Fibroblast of the aortic adventitia (primary cell): Measurements from ENCODE around the gene BCL2L13. TPM values are rescaled to one million over a fixed set of nuclear protein-coding genes. Genes with fewer than 3 reads are reported as not detected.
A peak's percentile ranks its signal among the peaks of the same experiment; 100 is the strongest.

ENCODE experiments used
- DNase-seq: peaks from one replicate; pipeline ENCODE4 v3.0.0-alpha.2; 2010; ENCODE audit warnings: low read depth
- H3K4me3 ChIP-seq: 2 replicates; pipeline ENCODE4 v1.5.1; 2011; ENCODE audit warnings: low read depth, mild to moderate bottlenecking, control low read depth, low read length, moderate library complexity
- CTCF ChIP-seq: IDR thresholded peaks from 2 replicates; pipeline ENCODE4 v1.5.1; 2011; ENCODE audit warnings: mild to moderate bottlenecking, low read length, control low read depth, inconsistent platforms; ENCODE audit not compliant: insufficient read depth
- total RNA-seq: library from RNA; depleted of rRNA; stranded (reverse); fragments of >200 nt; gene quantifications from 2 replicates; pipeline ENCODE4 v1.2.3, GENCODE V29; 2012; ENCODE audit warnings: low replicate concordance

BCL2L13 gene
- total RNA-seq, 1 donor: 40.2 TPM

- TF ChIP-seq CTCF: no peak
- H3K4me3 ChIP-seq: no peak overlapping the region
- peak; percentile 27 for DNase-seq
Measured at GRCh38 chr22:17700778-17701177, 62.2 kb downstream of the BCL2L13 start.

- DNase-seq: peak; percentile 24
- no peak overlapping the region for H3K4me3 ChIP-seq
- no peak for TF ChIP-seq CTCF
Measured at GRCh38 chr22:17703811-17704210, 65.3 kb downstream of the BCL2L13 start.

GRCh38 chr22:17705546-17705945 is 67.0 kb downstream of the BCL2L13 start:
- TF ChIP-seq CTCF: no peak
- H3K4me3 ChIP-seq: no peak overlapping the region
- no peak for DNase-seq

- TF ChIP-seq CTCF: no peak
- H3K4me3 ChIP-seq: peak overlapping the region; percentile 65
- peak; percentile 92 for DNase-seq
Measured at GRCh38 chr22:17705951-17706900, 67.7 kb downstream of the BCL2L13 start.

- TF ChIP-seq CTCF: no peak
- DNase-seq: no peak
- H3K4me3 ChIP-seq: peak overlapping the region; percentile 65
Measured at GRCh38 chr22:17706947-17707346, 68.4 kb downstream of the BCL2L13 start.

- peak; percentile 54 for DNase-seq
- H3K4me3 ChIP-seq: peak overlapping the region; percentile 65
- TF ChIP-seq CTCF: no peak
Measured at GRCh38 chr22:17707526-17707925, 69.0 kb downstream of the BCL2L13 start.

- TF ChIP-seq CTCF: no peak
- H3K4me3 ChIP-seq: no peak overlapping the region
- DNase-seq: no peak
Measured at GRCh38 chr22:17710023-17710422, 71.5 kb downstream of the BCL2L13 start.
